A673 (cell line): Measurements from ENCODE around the gene KLK15.

Experiments used
- EZH2 ChIP-seq: fragments of 200-600 bp; sonication (generic); IDR thresholded peaks from 2 replicates; pipeline ENCODE4 v1.6.1; 2017; ENCODE audit warnings: borderline replicate concordance, low read depth, mild to moderate bottlenecking, mixed read lengths, antibody characterized with exemption, low read length; ENCODE audit not compliant: poor library complexity, severe bottlenecking
- TF ChIP-seq, protein P1 (sequence below): fragments of 300-800, 200-600 bp; sonication (generic); conservative IDR thresholded peaks from 2 replicates; pipeline ENCODE4 v1.5.1; 2017; ENCODE audit warnings: low read depth, mild to moderate bottlenecking, antibody characterized with exemption, low read length, moderate library complexity, mixed read lengths

DNA sequence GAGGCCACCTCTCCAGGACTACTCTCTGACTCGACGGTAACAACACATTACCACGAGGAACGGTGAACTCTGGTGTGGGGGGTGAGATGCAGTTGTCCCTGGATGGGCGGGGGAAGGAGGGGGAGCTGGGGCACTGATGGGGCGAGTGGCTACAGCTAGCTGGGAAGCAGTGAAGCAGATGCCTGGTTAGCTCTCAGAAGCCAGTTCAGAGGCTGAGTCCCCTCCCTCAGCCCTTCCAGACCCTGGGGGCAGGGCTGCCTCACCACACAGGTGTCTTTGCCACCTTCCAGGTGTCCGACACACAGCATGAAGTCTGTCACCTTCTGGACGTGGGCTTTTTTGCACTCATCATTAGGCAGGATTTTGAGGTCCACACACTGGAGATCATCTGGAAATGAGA is 13.7 kb downstream of the KLK15 start:
- TF ChIP-seq, protein P1, sequence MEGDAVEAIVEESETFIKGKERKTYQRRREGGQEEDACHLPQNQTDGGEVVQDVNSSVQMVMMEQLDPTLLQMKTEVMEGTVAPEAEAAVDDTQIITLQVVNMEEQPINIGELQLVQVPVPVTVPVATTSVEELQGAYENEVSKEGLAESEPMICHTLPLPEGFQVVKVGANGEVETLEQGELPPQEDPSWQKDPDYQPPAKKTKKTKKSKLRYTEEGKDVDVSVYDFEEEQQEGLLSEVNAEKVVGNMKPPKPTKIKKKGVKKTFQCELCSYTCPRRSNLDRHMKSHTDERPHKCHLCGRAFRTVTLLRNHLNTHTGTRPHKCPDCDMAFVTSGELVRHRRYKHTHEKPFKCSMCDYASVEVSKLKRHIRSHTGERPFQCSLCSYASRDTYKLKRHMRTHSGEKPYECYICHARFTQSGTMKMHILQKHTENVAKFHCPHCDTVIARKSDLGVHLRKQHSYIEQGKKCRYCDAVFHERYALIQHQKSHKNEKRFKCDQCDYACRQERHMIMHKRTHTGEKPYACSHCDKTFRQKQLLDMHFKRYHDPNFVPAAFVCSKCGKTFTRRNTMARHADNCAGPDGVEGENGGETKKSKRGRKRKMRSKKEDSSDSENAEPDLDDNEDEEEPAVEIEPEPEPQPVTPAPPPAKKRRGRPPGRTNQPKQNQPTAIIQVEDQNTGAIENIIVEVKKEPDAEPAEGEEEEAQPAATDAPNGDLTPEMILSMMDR, result no peak
- no peak for TF ChIP-seq EZH2
